ENCODE measurements around the gene WDR74.
A peak's percentile ranks its signal among the peaks of the same experiment; 100 is the strongest.
"Not testable (repeated sequence)": the region's sequence is repeated elsewhere in the genome, so short reads cannot be mapped to it uniquely, and the experiment has no call there.

WDR74 gene

DNA sequence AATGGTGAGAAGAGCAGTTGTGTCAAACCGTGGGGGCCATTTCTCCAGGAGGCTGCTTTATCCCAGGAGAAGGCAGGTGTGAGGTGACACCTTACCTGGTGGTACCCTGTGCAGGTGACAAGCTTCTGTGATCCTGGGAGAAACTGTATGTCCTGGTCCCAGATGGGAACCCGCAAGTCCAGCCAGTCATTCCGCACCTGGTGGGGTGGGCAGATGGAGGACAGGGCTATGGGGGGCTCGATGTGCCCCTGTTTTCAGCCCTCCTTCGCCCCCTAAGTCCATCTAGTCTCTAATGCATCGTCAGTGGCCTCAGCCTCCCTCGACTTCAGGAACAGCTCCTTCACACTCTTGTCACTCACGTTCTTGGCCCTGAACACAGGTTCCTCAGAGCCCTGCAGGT lies 4.1 kb downstream of the WDR74 start:
- H3K36me3 ChIP-seq (ENCODE audit: control insufficient read depth, insufficient read depth, low read length), result peaks cover 18% of the 10 kb centered on the region
- no peaks in the 10 kb centered on the region for H3K27me3 ChIP-seq (replicated peaks; ENCODE audit: control insufficient read depth, insufficient read depth, low read length)
- no peak for DNase-seq (ENCODE audit: extremely low read depth, insufficient read length)
- no peak for TF ChIP-seq CTCF (IDR thresholded peaks at IDR 0.05; ENCODE audit: insufficient read depth, low read length, poor library complexity, severe bottlenecking)
- no peak overlapping the region for H3K4me3 ChIP-seq (replicated peaks; ENCODE audit: low read depth, low read length)

DNA sequence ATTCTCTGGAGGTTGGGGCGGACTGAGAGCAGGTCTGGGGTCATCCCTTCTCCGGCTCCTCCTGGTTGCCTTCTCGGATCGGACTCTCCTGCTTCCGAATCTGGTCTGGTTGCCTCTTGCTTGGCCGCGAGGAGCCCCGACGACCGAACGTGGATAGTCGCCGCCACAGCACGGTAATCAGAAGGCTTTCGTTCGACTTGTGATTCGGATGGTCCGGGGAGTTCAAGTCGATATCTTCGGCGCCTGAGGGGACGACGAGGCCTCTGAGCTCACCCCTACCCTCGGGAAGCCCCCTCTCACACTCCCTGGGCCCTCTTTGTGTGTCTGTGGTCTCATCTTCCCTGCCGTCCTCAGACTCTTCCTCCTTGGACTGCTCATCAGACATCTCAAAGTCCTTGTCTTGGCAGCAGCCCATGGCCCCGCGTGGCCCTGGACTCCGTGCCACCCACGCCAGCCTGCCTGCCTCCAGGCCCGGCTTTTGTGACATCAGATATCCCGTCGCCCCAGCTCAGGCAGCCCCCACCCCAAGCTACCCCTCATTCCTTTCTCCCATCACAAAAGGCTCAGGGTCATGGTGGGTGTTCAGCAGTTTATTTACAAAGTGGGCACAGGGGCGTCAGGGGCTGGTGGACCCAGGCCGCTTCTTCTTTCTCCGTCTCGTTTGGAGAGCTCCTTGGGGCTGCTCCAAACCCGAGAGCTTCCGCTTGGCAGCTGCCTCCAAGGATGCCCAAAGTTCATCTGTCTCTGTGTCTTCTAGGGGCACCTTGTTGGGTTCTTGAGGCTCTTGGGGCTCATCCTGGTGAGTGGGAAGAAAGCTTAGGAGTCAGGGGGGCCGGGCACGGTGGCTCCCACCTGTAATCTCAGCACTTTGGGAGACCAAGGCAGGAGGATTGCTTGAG lies 6.8 kb downstream of the WDR74 start, which contains the start of gene TEX54:
TEX54 (minus strand) TSS at position 506 of the 899 bp plus-strand sequence.
- DNase-seq (ENCODE audit: extremely low read depth, insufficient read length), result no peak
- H3K36me3 ChIP-seq (ENCODE audit: control insufficient read depth, insufficient read depth, low read length), result peaks cover 18% of the 10 kb centered on the region
- no peaks in the 10 kb centered on the region for H3K27me3 ChIP-seq (replicated peaks; ENCODE audit: control insufficient read depth, insufficient read depth, low read length)
- peak within 1 kb of the TSS; percentile 87 for H3K4me3 ChIP-seq (replicated peaks; ENCODE audit: low read depth, low read length)
- no peak for TF ChIP-seq CTCF (IDR thresholded peaks at IDR 0.05; ENCODE audit: insufficient read depth, low read length, poor library complexity, severe bottlenecking)

DNA sequence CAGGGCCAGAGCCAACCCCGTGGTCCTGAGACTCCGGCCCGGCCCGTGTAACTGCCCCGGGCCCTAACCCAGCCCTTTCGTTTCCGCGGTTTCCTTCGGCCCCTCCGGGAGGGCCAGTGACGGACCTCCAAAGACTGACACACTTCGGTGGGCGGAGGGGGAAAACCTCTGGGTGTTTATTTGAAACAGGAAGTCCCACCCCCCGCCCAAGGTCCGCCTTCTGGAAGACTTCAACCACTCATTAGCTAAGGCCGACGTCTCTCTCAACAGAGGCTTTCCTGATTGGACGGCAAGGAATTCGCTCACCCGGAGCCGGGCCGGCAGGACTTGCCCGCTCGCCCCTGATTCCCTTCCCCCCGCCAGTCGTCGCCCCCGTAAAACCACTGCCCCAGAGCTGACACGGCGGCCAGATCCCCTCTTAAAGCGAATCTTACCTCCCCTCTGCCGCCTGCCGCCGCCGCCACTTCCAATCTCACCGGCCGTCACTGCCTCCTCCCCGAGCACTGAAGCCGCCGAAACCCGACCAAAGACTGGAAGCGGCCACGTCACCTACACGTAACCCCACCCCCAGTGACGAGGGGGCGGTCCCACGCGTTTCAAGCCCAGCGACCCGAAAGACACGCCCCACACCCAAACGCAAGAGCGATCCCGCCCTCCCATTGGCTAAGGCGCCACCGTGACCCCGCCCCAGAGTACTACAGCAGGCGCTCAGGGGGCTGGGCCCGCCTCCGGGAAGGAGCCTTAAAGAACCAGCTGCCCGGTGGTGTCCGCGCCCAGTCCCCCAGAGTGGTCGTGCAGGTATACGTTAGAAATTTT lies 7.7 kb downstream of the WDR74 start, which contains the start of gene STX5:
STX5 (minus strand) TSS at position 532 of the 816 bp plus-strand sequence. CDS start 808 bp downstream, outside the sequence.
- no peak for TF ChIP-seq CTCF (IDR thresholded peaks at IDR 0.05; ENCODE audit: insufficient read depth, low read length, poor library complexity, severe bottlenecking)
- H3K4me3 ChIP-seq (replicated peaks; ENCODE audit: low read depth, low read length), result peak within 1 kb of the TSS; percentile 87
- DNase-seq (ENCODE audit: extremely low read depth, insufficient read length), result peak; percentile 98
- no peaks in the 10 kb centered on the region for H3K27me3 ChIP-seq (replicated peaks; ENCODE audit: control insufficient read depth, insufficient read depth, low read length)
- peaks cover 24% of the 10 kb centered on the region for H3K36me3 ChIP-seq (ENCODE audit: control insufficient read depth, insufficient read depth, low read length)

DNA sequence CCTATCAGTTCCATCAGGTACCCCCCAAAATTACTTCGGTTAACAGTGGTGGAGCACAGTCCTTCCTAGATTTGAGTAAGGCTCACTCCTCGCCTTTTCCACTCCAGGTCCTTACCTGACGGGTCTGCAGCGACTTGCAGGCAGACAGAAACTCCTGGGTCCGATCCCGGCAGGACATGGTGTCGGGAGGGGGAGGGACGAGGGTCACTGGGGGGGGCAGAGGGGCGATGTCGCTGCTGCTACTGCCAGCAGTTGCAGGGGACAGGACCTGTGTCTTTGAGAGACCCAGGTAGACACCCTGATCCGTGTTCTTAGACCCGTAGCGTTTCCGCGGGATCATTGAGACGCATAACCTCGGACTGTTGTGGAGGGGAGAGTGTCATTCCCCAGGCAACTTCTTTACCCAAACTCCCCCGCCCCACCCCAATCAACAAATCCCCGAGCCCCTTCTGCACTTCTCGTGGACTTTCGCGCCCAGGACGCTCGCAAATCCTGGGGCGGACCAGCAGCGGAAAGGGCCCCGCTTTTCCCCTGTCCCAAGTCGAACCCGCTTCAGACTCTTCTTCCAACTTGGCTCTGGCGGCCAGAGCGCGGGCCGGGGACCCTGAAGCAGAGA lies 8.4 kb downstream of the WDR74 start:
- no peak for DNase-seq (ENCODE audit: extremely low read depth, insufficient read length)
- H3K27me3 ChIP-seq (replicated peaks; ENCODE audit: control insufficient read depth, insufficient read depth, low read length), result no peaks in the 10 kb centered on the region
- H3K36me3 ChIP-seq (ENCODE audit: control insufficient read depth, insufficient read depth, low read length), result peaks cover 24% of the 10 kb centered on the region
- peak overlapping the region; percentile 87 for H3K4me3 ChIP-seq (replicated peaks; ENCODE audit: low read depth, low read length)
- no peak for TF ChIP-seq CTCF (IDR thresholded peaks at IDR 0.05; ENCODE audit: insufficient read depth, low read length, poor library complexity, severe bottlenecking)

DNA sequence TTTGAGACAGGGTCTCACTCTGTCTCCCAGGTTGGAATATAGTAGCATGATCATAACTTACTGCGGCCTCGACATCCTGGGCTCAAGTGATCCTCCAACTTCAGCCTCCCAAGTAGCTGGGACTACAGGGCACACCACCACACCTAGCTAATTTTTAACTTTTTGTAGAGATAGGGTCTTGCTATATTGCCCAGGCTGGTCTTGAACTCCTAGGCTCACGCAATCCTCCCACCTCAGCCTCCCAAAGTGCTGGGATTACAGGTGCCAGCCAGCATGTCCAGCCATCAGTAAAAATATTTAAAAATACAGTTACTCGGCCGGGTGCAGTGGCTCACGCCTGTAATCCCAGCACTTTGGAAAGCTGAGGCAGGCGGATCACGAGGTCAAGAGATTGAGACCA lies 11.3 kb downstream of the WDR74 start:
- not testable (repeated sequence) for H3K27me3 ChIP-seq (replicated peaks; ENCODE audit: control insufficient read depth, insufficient read depth, low read length); DNase-seq (ENCODE audit: extremely low read depth, insufficient read length); H3K4me3 ChIP-seq (replicated peaks; ENCODE audit: low read depth, low read length)
- H3K36me3 ChIP-seq (ENCODE audit: control insufficient read depth, insufficient read depth, low read length), result peaks cover 24% of the 10 kb centered on the region
